Measurements from ENCODE around the gene IFNA6.

DNA sequence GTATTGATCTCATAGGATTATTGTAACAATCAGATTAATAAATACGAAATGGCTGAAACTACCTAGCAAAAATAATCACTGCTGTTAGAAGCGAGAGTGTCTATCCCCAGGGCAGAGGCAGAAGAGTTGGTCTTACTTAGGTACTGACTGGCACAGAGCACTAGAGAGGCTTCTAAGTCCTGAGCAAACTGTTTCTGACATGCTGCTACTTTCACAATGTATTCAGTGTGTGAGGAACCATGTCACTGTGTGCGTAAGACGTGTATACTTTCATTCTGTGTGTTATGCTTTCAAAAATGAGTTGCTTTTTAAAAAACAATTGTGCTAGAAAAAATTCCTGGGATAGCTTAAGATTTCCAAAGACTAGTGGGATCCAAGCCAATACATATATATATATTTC, 10.0 kb downstream of the IFNA6 start:
- TF ChIP-seq POLR2A (IDR thresholded peaks at IDR 0.05): no peak
- TF ChIP-seq, protein P1, sequence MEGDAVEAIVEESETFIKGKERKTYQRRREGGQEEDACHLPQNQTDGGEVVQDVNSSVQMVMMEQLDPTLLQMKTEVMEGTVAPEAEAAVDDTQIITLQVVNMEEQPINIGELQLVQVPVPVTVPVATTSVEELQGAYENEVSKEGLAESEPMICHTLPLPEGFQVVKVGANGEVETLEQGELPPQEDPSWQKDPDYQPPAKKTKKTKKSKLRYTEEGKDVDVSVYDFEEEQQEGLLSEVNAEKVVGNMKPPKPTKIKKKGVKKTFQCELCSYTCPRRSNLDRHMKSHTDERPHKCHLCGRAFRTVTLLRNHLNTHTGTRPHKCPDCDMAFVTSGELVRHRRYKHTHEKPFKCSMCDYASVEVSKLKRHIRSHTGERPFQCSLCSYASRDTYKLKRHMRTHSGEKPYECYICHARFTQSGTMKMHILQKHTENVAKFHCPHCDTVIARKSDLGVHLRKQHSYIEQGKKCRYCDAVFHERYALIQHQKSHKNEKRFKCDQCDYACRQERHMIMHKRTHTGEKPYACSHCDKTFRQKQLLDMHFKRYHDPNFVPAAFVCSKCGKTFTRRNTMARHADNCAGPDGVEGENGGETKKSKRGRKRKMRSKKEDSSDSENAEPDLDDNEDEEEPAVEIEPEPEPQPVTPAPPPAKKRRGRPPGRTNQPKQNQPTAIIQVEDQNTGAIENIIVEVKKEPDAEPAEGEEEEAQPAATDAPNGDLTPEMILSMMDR (IDR thresholded peaks at IDR 0.05): no peak
